K562 (cell line): ENCODE measurements around the gene MYO15B. TPM values are rescaled to one million over a fixed set of nuclear protein-coding genes. Genes with fewer than 3 reads are reported as not detected.

Experiments used
- ATAC-seq: fragments of 200-7000 bp; cut with Tn5 transposase; 3 replicates; pipeline ENCODE4 v1.9.1; 2020; ENCODE audit warnings: moderate library complexity
- BruUV-seq: library from RNA; stranded (reverse); fragments of 400-500 nt; replicated peaks from 2 replicates; lab custom pipeline; 2021; lab: Mats Ljungman, UMichigan
- CTCF ChIA-PET: fragments of 300-600 bp; formaldehyde crosslinking; extraction: SDS; loops from one replicate; lab custom pipeline; 2021; ENCODE audit warnings: low intra/inter-chr PET ratio; lab: Yijun Ruan, JAX
- POLR2A ChIA-PET: fragments of 300-600, 350-650 bp; sonication (Branson Sonifier 250); formaldehyde crosslinking; extraction: SDS; loops from one replicate; lab custom pipeline; 2021; ENCODE audit warnings: antibody characterized with exemption, inconsistent platforms; lab: Yijun Ruan, JAX
- DNase-seq, 4 experiments: peaks; one replicate each; pipeline versions ENCODE4 v3.0.0 to v3.0.0-alpha.2; 2011 to 2018; ENCODE audit warnings: low spot score in 3 of 4, mixed read lengths in 3 of 4; ENCODE audit errors: extremely low read depth in 1 of 4
- FAIRE-seq: peaks from 2 replicates; lab custom pipeline; 2011; peaks lifted over from hg19 to GRCh38; lab: Jason Lieb, UNC
- H2AFZ ChIP-seq: 2 replicates; pipeline ENCODE4 v1.6.0; 2011; ENCODE audit warnings: low read depth, low read length, control low read depth, inconsistent platforms
- H3K27ac ChIP-seq: fragments of 200-600 bp; 3 replicates; pipeline ENCODE4 v1.8.0; 2011; ENCODE audit warnings: low read depth, mild to moderate bottlenecking, control low read depth, inconsistent platforms, low read length, moderate library complexity, mixed read lengths; ENCODE audit errors: extremely low read depth
- H3K27me3 ChIP-seq, 2 experiments: fragments of 300-600 bp in 1 of 2; 2 replicates in 1 of 2; 3 replicates in 1 of 2; pipeline versions ENCODE4 v1.6.0 to v1.8.0; 2011; ENCODE audit warnings: inconsistent platforms in 2 of 2, low read length in 2 of 2, mild to moderate bottlenecking in 1 of 2, mixed read lengths in 1 of 2, moderate library complexity in 1 of 2; ENCODE audit not compliant: control insufficient read depth in 2 of 2, insufficient read depth in 2 of 2
- H3K36me3 ChIP-seq: fragments of 300-600 bp; 3 replicates; pipeline ENCODE4 v1.8.0; 2011; ENCODE audit warnings: mild to moderate bottlenecking, low read length, inconsistent platforms; ENCODE audit not compliant: control insufficient read depth, insufficient read depth
- H3K4me1 ChIP-seq, 2 experiments: fragments of 200-600 bp in 1 of 2; replicated peaks in 1 of 2; 2 replicates in 1 of 2; 3 replicates in 1 of 2; pipeline versions ENCODE4 v1.5.1 to v1.8.0; 2011; ENCODE audit warnings: inconsistent platforms in 2 of 2, low read length in 2 of 2, mild to moderate bottlenecking in 1 of 2, mixed read lengths in 1 of 2, moderate library complexity in 1 of 2; ENCODE audit not compliant: control insufficient read depth in 2 of 2, insufficient read depth in 2 of 2
- H3K4me2 ChIP-seq: 2 replicates; pipeline ENCODE4 v1.6.1; 2011; ENCODE audit warnings: low read length, control low read depth, inconsistent platforms, mixed read lengths; ENCODE audit not compliant: insufficient read depth
- H3K4me3 ChIP-seq: fragments of 200-600 bp; sonication (generic), shearing (Covaris generic); 2 replicates; pipeline ENCODE4 v1.5.1; 2016; ENCODE audit warnings: control low read depth, inconsistent platforms
- H3K79me2 ChIP-seq: fragments of 200-600 bp; 3 replicates; pipeline ENCODE4 v1.8.0; 2011; ENCODE audit warnings: low read length, inconsistent platforms; ENCODE audit not compliant: control insufficient read depth, insufficient read depth
- H3K9ac ChIP-seq, 2 experiments: 2 replicates each; pipeline versions ENCODE4 v1.6.0 to v1.6.1; 2011; ENCODE audit warnings: low read depth in 2 of 2, low read length in 2 of 2, control low read depth in 1 of 2, inconsistent platforms in 1 of 2, mild to moderate bottlenecking in 1 of 2, mixed read lengths in 1 of 2; ENCODE audit not compliant: insufficient read depth in 1 of 2
- H3K9me1 ChIP-seq: one replicate; pipeline ENCODE4 v1.6.0; 2011; ENCODE audit warnings: inconsistent platforms, mild to moderate bottlenecking, low read length, moderate library complexity; ENCODE audit not compliant: control insufficient read depth, insufficient read depth
- H3K9me3 ChIP-seq: replicated peaks from 2 replicates; pipeline ENCODE4 v1.5.1; 2011; ENCODE audit warnings: low read depth, low read length, inconsistent platforms; ENCODE audit not compliant: control insufficient read depth, insufficient read depth
- H4K20me1 ChIP-seq: replicated peaks from 2 replicates; pipeline ENCODE4 v1.6.1; 2011; ENCODE audit warnings: low read length, inconsistent platforms, mixed read lengths; ENCODE audit not compliant: control insufficient read depth, insufficient read depth
- BRCA1 ChIP-seq, 2 experiments: fragments of 450-650 bp in 1 of 2; sonication (generic) in 1 of 2; formaldehyde crosslinking in 1 of 2; IDR thresholded peaks; 2 replicates each; pipeline versions ENCODE4 v1.5.0 to v1.6.1; 2017 to 2020; ENCODE audit warnings: mild to moderate bottlenecking in 1 of 2, missing genetic modification reagents in 1 of 2
- MTA1 ChIP-seq: fragments of 450-650 bp; IDR thresholded peaks from 2 replicates; pipeline ENCODE4 v1.6.1; 2017; ENCODE audit warnings: borderline replicate concordance
- RBBP5 ChIP-seq: fragments of 200-600 bp; sonication (generic); IDR thresholded peaks from 2 replicates; pipeline ENCODE4 v1.6.1; 2012; ENCODE audit warnings: borderline replicate concordance, mild to moderate bottlenecking, low read length, control low read depth, inconsistent platforms; ENCODE audit not compliant: insufficient read depth, poor library complexity, severe bottlenecking
- SRSF9 ChIP-seq: fragments of 200-400 bp; formaldehyde crosslinking; IDR thresholded peaks from 2 replicates; pipeline ENCODE4 v1.6.1; 2017; ENCODE audit warnings: low read depth, low read length, borderline replicate concordance
- TRIM24 ChIP-seq, 2 experiments: fragments of 450-650 bp; IDR thresholded peaks; 2 replicates each; pipeline ENCODE4 v1.6.1; 2016
- ZNF184 ChIP-seq: sonication (generic); formaldehyde crosslinking; IDR thresholded peaks from 2 replicates; pipeline ENCODE4 v1.5.0; 2020; ENCODE audit warnings: missing genetic modification reagents
- WGBS: fragments of 100-300 bp; shearing (Covaris generic); methylation state at CpG from one replicate; pipeline ENCODE4 v1.1.6; 2016; ENCODE audit warnings: low coverage, mixed read lengths; ENCODE audit not compliant: insufficient coverage; ENCODE audit errors: missing lambda C conversion rate; 5-methylcytosine and 5-hydroxymethylcytosine counted together
- in situ Hi-C: fragments of 300-500 bp; cut with MboI; formaldehyde crosslinking; loops from 4 replicates; pipeline ENCODE4 v1.15.0; 2018; ENCODE audit warnings: inconsistent platforms, mixed read lengths
- intact Hi-C: fragments of 100-400 bp; cut with micrococcal nuclease; formaldehyde crosslinking; loops from 2 replicates; pipeline ENCODE4 v1.14.2; 2022
- polyA plus RNA-seq, 8 experiments: library from polyadenylated mRNA; depleted of rRNA in 4 of 8; stranded (reverse) in 5 of 8; unstranded in 3 of 8; fragments of >200 nt; fragmentation: Nextera tagmentation in 2 of 8; fragmentation: Illumina TruSeq in 1 of 8; extraction: Ambion mirVana in 2 of 8; extraction: Trizol in 1 of 8; gene quantifications; 2 replicates each; pipeline versions ENCODE4 v1.2.1 to v1.2.3, GENCODE V29; 2011 to 2014; ENCODE audit warnings: inconsistent platforms in 1 of 8, missing spikeins in 1 of 8
- total RNA-seq, 7 experiments: library from RNA; depleted of rRNA in 6 of 7; stranded (reverse); fragments of >200 nt in 6 of 7; fragmentation: Illumina TruSeq in 2 of 7; extraction: Trizol in 2 of 7; gene quantifications; 2 replicates each; pipeline versions ENCODE4 v1.2.1 to v1.2.3, GENCODE V29; 2011 to 2021; ENCODE audit warnings: low replicate concordance in 1 of 7
- TF ChIP-seq, protein P1 (sequence below): fragments of 450-650 bp; IDR thresholded peaks from 2 replicates; pipeline ENCODE4 v1.6.1; 2017; ENCODE audit warnings: mild to moderate bottlenecking, moderate library complexity
- TF ChIP-seq, protein P2 (sequence below): fragments of 450-650 bp; IDR thresholded peaks from 2 replicates; pipeline ENCODE4 v1.6.1; 2016; ENCODE audit warnings: low read depth, mild to moderate bottlenecking, moderate library complexity
- TF ChIP-seq, protein P3 (sequence below): sonication (generic); formaldehyde crosslinking; IDR thresholded peaks from 2 replicates; pipeline ENCODE4 v1.4.0; 2020; ENCODE audit warnings: mild to moderate bottlenecking, missing genetic modification reagents

Gene MYO15B
- total and polyA plus RNA-seq, 9 of the 15 experiments (the other 6 are each of a cell fraction or from before 2014, with no cell fraction given), result 0.05 to 3.1 (median 0.83) TPM; not detected in 2

DNA sequence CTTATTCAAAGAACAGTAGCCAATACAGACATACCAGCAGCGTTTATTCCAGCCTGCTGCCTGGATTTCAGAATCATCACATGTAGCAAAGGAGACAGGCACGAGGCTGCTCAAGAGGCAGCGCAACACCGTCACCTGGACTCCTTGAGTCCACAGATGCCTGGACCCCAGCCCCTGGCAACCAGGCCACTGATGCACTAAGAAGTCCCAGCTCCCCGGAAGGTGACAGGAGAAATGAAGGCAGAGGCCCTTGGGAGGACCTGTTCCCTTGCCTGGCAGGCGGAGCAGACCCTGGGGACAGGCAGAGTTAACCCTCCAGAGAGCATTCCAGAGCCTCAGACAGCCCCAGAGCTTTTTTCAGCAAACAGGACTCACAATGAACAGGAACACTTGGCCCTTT is 62.1 kb downstream of the MYO15B start:
- H3K9me3 ChIP-seq, result no peaks in the 10 kb centered on the region
- no peaks in the 10 kb centered on the region for H3K79me2 ChIP-seq
- H3K4me2 ChIP-seq, result no peak overlapping the region
- H3K27me3 ChIP-seq, result no peaks in the 10 kb centered on the region
- H3K36me3 ChIP-seq, result peaks cover 41% of the 10 kb centered on the region
- ChIA-PET POLR2A (interaction anchor here (0.6 to 2.4 kb wide), 5 partner anchors 9 to 74 kb away, joined by 3 to 11 read pairs (median 3); partner anchors contain the start of genes RECQL5 and SAP30BP), CTCF (no interaction called here)
- H4K20me1 ChIP-seq, result peaks cover 6% of the 10 kb centered on the region
- intact Hi-C loops (no loop called here), in situ Hi-C loops (no loop called here)
- H3K27ac ChIP-seq, result no peak overlapping the region
- no peak overlapping the region for H2AFZ ChIP-seq
- peak overlapping the region in 1 of 2 experiments; percentile 59; a peak in 1 of 4 replicates for H3K9ac ChIP-seq
- BruUV-seq, result no TSS peak
- 90% methylated on average over 6 of the region's 6 CpGs for WGBS
- peaks cover 0 to 4% of the 10 kb centered on the region in 2 experiments; a peak in 2 of 5 replicates for H3K4me1 ChIP-seq
- ATAC-seq (no peak), DNase-seq (no peak), FAIRE-seq (no peak)
- TF ChIP-seq TRIM24 (IDR thresholded peaks at IDR 0.05), result no peak
- TF ChIP-seq MTA1, result no peak
- TF ChIP-seq RBBP5, result no peak
- H3K9me1 ChIP-seq, result peaks cover 3% of the 10 kb centered on the region
- no peak overlapping the region for H3K4me3 ChIP-seq

DNA sequence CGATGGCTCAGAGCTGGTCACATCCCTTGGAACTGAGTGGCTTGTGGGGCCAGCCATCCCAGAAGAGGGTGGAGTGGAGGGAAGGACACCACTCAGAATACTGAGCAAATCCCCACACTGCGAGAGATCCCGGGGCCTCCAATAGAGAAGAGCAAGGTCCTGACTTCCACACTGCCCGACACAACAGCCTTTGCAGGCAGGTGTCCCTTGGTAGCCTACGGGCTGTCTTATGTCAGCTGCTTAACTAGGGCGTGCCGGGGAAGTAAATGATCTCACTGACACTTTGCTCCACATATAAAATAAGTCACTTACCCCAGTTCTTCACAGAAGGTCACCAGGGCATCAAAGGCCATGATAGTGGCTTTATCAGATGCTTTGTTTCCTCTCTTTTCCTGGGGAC is 63.3 kb downstream of the MYO15B start:
- Histone ChIP-seq H4K20me1 (peaks cover 6% of the 10 kb centered on the region), H3K27ac (no peak overlapping the region), H3K79me2 (no peaks in the 10 kb centered on the region), H3K9ac (no peak overlapping the region), H3K4me2 (no peak overlapping the region), H2AFZ (no peak overlapping the region), H3K4me1 (peaks cover 0 to 4% of the 10 kb centered on the region in 2 experiments; a peak in 1 of 5 replicates), H3K36me3 (peaks cover 43% of the 10 kb centered on the region), H3K9me3 (no peaks in the 10 kb centered on the region), H3K27me3 (no peaks in the 10 kb centered on the region), H3K9me1 (peaks cover 3% of the 10 kb centered on the region), H3K4me3 (no peak overlapping the region)
- DNase-seq (no peak), ATAC-seq (no peak), FAIRE-seq (no peak)
- in situ Hi-C loops (no loop called here), intact Hi-C loops (no loop called here)
- no TSS peak for BruUV-seq
- POLR2A ChIA-PET, result interaction anchor here (1.0 to 2.4 kb wide), 2 partner anchors 8 to 169 kb away, joined by 3 to 11 read pairs; no protein-coding TSS in a partner anchor
- 91% methylated on average over 5 of the region's 7 CpGs for WGBS
- CTCF ChIA-PET, result no interaction called here
- TF ChIP-seq, protein P1, sequence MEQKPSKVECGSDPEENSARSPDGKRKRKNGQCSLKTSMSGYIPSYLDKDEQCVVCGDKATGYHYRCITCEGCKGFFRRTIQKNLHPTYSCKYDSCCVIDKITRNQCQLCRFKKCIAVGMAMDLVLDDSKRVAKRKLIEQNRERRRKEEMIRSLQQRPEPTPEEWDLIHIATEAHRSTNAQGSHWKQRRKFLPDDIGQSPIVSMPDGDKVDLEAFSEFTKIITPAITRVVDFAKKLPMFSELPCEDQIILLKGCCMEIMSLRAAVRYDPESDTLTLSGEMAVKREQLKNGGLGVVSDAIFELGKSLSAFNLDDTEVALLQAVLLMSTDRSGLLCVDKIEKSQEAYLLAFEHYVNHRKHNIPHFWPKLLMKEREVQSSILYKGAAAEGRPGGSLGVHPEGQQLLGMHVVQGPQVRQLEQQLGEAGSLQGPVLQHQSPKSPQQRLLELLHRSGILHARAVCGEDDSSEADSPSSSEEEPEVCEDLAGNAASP, result no peak
- TF ChIP-seq, protein P2, sequence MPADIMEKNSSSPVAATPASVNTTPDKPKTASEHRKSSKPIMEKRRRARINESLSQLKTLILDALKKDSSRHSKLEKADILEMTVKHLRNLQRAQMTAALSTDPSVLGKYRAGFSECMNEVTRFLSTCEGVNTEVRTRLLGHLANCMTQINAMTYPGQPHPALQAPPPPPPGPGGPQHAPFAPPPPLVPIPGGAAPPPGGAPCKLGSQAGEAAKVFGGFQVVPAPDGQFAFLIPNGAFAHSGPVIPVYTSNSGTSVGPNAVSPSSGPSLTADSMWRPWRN, result no peak
- TF ChIP-seq, protein P3, sequence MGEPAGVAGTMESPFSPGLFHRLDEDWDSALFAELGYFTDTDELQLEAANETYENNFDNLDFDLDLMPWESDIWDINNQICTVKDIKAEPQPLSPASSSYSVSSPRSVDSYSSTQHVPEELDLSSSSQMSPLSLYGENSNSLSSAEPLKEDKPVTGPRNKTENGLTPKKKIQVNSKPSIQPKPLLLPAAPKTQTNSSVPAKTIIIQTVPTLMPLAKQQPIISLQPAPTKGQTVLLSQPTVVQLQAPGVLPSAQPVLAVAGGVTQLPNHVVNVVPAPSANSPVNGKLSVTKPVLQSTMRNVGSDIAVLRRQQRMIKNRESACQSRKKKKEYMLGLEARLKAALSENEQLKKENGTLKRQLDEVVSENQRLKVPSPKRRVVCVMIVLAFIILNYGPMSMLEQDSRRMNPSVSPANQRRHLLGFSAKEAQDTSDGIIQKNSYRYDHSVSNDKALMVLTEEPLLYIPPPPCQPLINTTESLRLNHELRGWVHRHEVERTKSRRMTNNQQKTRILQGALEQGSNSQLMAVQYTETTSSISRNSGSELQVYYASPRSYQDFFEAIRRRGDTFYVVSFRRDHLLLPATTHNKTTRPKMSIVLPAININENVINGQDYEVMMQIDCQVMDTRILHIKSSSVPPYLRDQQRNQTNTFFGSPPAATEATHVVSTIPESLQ (CRISPR knock-in tag), result no peak
- TF ChIP-seq BRCA1 (IDR thresholded peaks at IDR 0.05) (no peak), BRCA1 (CRISPR knock-in tag; IDR thresholded peaks at IDR 0.05) (no peak), SRSF9 (no peak), ZNF184 (CRISPR knock-in tag) (no peak)
